Caki2 (cell line): Measurements from ENCODE around the gene APCDD1. TPM values are rescaled to one million over a fixed set of nuclear protein-coding genes. Genes with fewer than 3 reads are reported as not detected.
"Not testable (repeated sequence)": the region's sequence is repeated elsewhere in the genome, so short reads cannot be mapped to it uniquely, and the experiment has no call there.

ENCODE experiments used
- DNase-seq: peaks from one replicate; pipeline ENCODE4 v3.0.0-alpha.2; 2015; ENCODE audit warnings: low read depth
- in situ Hi-C: cut with HindIII; loops from 2 replicates; pipeline ENCODE4 v1.10.0; 2016; ENCODE audit warnings: low sequenced_read_pairs, low pct_unique_long_range_greater_than_20kb, mixed read lengths
- total RNA-seq: library from RNA; depleted of rRNA; stranded (reverse); fragments of >200 nt; shearing (Covaris generic); gene quantifications from 2 replicates; pipeline ENCODE4 v1.2.3, GENCODE V29; 2014; ENCODE audit warnings: low replicate concordance

Gene APCDD1
- total RNA-seq, 1 experiment from 2014 or later: not detected

DNA sequence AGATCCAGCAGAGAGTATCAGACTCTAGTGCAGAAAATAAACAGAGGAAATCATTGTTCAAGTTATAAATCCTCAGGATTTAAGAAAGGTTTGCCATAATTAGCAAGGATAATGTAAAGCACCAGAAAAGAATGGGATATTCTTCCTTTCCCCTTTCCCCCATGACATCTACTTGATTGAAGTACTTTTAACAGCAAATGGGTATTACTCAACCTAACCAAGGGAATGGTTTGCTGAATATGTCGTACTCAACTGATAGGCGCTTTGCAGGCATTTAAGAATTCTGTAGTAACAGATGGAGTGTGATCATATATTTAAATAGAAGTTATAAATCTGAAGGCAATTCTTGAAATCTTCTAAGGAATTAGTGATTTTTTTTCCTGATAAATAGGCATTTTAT lies 2.7 kb downstream of the APCDD1 start:
- in situ Hi-C loops: no loop called here
- DNase-seq: no peak

DNA sequence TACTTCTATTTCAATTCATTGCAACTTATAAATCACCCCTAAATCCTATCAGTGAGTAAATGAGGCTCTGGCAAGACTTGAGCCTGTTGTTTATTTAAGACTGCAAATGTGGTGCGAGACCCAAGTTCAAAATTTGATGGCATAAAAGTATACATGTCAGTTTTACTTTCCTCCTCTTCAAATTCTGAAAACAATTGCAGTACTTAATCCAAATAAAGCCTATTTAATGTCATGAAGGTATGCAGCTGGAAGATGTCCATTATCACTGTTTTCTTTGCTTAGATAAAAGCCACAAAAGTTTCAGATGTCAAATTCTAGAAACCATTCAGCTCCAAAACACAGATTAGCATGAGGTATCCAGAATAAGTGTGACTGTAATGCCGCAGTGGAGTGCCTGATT lies 3.3 kb downstream of the APCDD1 start:
- in situ Hi-C loops: no loop called here

DNA sequence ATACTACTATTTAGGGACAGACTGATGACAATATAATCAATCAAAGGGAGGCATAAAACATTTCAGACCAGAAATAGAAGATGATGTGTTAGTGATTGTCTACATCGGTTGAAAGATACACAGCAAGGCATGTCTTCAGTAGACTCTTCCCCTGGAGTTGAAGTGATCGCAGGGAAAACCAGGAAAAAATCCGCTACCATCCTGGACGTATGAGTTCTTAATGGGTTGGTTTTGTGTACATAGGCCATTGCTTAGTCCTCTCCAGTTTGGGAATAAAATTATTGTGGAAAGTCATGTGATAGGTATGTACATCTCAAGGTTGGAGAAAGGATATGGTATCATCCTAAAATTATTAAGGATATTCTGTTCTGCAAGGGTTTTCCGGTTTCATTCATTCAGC lies 4.3 kb downstream of the APCDD1 start:
- in situ Hi-C loops: no loop called here
- DNase-seq: no peak

More for the DNA sequence above, 3.3 kb downstream of the APCDD1 start:
- DNase-seq: no peak

DNA sequence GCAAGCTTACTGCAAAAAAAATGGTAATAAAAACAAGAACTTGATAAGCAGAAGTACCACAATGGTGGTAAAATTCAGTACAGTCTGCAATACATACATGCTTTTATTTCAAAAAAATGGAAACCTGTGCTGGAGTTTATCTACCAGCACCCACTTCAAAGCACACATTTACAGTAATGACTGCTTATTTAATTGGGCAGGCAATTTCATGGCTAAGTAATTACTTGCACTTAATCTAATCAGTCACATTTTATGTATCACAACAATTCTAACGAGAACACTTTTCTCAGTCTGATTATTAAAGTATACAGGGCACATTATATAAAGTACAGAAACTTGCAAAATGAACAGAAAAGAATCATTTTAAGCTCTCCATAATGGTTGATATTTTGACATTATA lies 5.2 kb downstream of the APCDD1 start:
- in situ Hi-C loops: no loop called here
- DNase-seq: no peak

DNA sequence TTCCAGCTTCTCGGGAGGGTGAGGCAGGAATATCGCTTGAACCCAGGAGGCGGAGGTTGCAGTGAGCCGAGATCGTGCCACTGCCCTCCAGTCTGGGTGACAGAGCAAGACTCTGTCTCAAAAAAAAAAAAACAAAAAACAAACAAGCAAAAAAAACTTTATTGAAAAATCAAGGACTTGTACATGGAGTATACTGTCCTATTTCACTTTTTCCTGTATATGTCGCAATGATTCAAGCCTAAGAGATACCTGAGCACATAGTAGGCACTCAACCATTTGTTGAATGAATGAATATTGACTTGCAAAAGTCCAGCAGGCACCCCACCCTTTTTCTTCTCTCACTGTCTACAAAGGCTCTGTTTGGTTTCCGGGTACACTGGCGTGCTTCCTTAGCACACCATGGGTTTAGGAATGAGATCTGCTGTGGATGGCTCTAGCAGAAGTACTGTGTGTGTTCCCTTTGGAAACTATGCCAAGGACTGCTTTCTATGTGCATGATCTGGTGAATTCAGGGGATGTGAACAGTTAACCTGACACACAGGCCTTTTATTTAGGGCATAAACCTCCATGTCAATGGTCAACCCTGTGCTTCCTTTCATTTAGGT lies 6.1 kb downstream of the APCDD1 start:
- in situ Hi-C loops: no loop called here
- DNase-seq: no peak

DNA sequence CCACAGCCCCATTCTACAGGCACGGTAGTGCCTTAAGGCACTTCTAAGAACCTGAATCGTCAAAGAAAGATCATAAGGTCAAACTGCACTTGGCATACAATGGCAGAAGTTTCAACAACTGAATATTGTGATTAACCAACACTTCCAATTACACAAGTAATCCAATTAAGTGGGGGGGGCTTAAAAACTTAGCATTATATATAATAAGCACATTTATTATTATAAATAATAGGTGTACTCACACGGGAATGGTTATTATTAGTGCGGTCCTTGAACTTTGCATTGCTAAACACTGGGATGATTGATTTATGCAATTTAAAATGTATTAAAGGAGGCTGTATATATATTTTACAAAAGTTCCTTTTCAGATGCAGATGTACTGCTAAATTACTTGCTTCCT lies 7.6 kb downstream of the APCDD1 start:
- in situ Hi-C loops: no loop called here
- DNase-seq: no peak

DNA sequence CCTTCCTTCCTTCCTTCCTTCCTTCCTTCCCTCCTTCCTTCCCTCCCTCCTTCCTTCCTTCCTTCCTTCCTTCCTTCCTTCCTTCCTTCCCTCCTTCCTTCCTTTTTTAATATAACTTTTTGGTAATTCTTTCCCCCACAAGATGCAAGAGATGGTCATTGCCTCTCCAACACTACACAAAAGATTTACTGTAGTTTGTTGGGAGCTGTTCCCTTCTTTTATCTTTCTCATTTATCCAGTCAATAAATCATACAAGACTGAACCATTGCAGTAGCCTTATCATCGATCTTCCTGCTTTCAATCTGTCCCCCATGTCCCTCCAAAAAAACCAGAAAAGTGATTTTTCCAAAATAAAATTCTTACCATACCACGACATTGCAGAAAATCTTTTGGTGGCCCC lies 8.2 kb downstream of the APCDD1 start:
- DNase-seq: no peak
- in situ Hi-C loops: no loop called here

DNA sequence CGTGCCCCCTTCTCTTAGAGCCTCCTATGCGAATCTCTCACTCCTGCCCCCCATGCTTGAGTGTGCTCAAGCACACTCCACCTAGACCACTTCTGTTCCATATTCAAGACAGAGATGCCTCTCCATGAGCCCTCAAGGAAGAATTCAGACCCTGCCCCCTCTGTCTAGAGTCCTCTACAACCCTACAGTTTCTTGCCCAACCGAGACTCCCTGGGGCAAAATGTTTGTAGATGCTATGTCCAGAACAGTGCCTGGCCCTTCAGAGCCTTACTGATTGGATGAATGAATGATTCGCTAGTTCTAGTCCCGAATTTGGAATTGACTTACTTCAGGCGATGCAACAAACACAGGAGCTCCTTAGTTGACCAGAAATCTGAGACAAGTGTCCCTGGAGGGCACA lies 8.7 kb downstream of the APCDD1 start:
- in situ Hi-C loops: no loop called here
- no peak for DNase-seq

DNA sequence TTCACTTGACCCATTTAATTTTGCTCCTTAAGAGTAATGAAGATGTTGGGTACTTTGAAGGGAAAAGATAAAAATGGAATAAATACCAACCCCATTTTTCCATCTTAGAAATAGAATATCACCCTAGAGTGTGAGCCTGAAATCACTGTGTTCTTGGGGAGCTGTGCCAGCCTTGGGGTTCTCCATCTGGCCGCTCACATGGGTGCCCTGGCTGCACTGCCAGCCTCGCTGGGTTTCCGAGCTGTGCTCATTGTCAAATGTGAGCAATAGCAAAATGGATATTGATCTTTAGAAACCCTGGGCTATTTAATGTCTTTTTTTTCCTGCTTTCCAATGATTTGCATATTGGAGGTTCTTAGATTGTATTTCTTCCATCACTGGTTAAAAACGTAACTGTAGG lies 9.3 kb downstream of the APCDD1 start:
- in situ Hi-C loops: no loop called here

DNA sequence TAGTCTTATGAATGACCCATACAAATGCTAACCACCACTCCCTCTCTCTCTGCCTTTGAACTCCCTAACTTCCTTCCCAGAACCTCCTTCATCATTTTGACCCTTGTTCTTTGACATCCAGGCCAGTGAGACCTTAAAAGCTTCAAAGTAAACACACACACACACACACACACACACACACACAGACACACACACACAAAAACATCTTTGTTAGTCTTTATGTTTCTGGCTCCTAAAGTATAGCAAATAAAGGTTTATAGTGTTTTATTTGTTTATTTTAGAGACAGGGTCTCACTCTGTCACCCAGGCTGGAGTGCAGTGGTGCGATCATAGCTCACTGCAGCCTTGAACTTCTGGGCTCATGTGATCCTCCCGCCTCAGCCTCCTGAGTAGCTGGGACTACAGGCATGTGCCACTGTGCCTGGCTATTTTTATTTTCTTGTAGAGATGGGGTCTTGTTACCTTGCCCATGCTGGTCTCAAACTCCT lies 9.8 kb downstream of the APCDD1 start:
- in situ Hi-C loops, DNase-seq: not testable (repeated sequence)

More for the DNA sequence above, 9.3 kb downstream of the APCDD1 start:
- no peak for DNase-seq

DNA sequence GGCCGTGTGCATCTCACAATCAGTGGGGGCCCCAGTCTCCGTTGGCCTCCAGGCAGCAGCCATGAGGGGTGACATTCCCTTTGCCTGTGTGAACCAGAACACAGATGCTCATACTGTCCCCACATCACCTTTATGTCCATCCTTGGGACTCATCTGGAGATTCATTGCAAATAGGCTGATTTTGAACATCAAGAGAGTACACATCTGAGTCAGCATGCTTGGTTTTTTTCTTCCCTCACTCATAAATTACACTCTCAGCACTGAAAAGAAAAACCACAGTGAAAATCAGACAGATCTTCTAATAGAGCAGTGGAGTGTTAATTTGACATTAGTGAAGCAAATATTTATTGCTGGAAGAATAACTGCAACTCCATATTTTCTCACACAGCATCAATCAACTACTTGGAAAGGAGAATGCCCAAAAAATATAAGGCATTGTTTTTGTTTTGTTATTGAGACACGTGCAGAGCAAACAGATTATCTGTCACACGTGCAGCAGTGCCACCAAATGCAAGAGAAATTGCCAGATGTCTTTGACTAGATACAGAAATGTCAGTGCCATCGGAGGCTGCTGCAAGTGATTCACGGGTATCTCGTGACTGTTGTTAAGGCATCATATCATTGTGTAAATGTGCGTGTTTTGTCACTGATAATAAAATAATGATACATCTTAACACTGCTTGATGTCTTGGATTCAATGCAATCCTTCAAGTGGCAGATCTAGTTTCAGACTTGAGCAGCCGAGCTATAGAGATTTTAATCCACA lies 10.9 kb downstream of the APCDD1 start:
- DNase-seq: no peak
- in situ Hi-C loops: no loop called here

DNA sequence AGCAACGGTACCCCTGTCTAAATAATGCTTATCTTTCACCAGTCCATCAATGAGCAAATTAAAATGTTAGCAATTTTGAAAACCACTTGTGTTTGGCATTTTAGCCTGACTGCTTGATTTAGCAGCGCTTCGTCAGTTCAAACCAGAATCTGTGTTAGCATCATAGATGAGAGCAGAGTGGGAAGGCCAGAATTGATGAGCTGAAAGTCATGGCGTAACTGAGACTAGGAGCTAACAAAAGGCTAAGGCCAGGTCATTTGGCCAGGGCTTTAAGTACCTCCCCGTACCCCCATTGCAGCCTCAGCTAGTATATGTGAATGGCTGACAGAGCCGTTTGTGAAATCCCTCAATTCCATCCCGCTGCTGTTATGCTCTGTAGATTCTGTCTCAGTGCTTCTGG lies 16.0 kb downstream of the APCDD1 start:
- no peak for DNase-seq
- in situ Hi-C loops: no loop called here

DNA sequence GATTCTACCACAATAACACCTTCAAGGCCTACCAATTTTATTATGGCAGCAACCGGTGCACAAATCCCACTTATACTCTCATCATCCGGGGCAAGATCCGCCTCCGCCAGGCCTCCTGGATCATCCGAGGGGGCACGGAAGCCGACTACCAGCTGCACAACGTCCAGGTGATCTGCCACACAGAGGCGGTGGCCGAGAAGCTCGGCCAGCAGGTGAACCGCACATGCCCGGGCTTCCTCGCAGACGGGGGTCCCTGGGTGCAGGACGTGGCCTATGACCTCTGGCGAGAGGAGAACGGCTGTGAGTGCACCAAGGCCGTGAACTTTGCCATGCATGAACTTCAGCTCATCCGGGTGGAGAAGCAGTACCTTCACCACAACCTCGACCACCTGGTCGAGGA lies 17.1 kb downstream of the APCDD1 start:
- in situ Hi-C loops: no loop called here
- no peak for DNase-seq

DNA sequence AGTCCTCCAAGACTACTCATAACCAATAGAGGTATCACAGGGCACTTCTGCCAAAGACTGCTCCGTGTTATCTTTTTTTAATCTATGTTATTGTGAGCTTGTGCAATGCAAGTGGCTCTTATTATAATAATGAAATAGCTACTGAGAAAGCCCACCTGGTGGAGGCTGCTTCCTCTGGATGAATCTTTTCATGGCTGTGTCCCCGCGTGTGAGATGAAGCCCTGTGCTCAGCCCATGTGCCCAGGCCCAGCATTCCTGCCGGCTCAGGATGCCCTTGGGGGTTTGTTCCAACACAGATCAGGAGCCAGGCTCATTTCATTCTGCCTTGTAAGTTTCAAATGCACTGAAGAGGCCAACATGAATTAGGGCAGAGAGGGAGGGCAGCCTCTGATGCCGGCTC lies 18.7 kb downstream of the APCDD1 start:
- in situ Hi-C loops: no loop called here
- no peak for DNase-seq

DNA sequence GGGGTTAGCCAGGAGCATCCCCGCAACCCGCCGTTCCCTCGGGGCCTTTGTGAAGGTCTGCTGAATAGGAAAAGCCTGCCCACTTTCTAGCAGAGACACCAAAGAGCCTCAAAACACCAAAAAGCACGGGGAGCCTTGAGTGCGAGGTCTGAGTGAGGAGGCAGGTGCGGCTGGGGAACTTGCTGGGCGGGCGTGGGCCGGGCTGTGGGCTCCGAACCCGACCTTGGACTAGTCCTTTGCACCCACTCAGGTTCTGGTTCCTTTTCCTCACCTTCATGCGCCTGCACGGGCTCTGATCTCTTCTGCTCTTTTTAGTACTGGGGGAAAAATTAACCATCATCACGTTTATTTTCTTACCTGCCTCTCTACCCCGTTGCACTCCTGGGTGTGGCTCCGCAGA lies 19.9 kb downstream of the APCDD1 start:
- in situ Hi-C loops: no loop called here
- DNase-seq: no peak

DNA sequence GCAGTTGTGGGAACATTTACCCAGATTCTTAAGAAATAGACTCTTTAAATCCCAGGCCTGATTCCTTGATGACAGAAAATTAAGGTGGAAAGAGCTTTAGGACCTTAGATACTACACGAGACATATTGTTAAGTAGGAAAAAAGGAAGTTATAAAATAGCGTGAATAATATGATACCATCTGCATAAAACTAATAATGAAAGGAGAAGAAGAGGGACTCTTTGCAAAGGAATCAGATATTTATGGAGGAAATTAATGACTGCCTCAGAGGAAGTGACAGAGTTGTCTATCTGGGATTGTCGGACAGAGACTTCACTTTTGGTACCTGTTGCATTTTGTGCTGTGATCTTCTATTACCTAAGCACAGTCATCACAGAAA lies 20.8 kb downstream of the APCDD1 start:
- in situ Hi-C loops: no loop called here

DNA sequence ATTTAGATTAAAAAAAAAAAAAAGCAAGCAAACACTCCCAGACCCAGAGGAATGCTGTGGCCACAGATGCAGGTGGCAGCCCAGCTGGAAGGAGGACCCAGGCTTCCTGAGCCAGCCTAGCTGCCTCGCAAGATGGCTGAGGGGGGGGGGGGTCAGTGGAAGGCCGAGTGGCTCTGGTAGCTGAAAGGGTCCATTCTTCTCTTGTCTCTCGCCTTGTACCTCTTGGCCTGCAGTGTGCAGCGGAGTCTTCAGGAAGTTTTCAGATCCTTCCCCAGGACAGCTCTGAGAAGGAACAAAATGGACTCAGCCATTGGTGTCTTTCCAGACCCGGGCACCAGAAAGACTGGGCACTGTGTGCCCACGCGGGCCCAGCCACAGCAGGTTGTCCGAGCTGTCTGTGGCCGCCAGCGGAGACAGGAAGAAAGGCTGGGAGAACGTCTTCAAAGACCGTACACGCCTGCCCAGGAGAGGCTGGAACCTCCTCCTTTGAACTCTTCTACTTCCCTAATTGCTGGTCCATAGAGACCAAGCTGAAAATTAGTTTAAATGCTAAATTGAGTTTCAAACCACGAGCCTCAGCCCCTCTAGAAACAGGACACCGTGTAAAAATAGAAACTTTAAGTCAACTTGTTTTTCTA lies 21.3 kb downstream of the APCDD1 start:
- DNase-seq: no peak
- in situ Hi-C loops: no loop called here

More for the DNA sequence above, 20.8 kb downstream of the APCDD1 start:
- no peak for DNase-seq

DNA sequence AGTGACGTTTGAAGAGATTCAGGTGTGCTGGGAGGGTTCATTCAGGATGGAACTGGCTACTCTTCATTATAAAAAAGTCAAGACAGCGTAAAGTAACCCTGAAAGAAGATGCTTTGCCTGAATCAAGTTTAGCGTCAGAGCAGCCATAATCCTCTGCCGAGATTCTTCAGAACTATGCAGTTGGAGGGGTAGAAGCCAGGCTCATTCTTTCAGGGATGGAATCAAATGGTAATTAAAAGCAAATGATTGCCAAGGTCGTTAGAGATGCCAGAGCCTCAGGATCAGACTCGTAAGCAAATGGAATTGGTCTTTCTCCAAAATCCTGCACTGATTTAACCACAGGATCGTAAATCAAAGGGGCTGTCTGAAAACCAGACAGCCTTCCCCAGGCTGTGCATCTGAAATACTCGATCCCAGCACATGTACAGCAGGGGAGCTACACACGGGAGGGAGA lies 21.9 kb downstream of the APCDD1 start:
- in situ Hi-C loops: no loop called here

DNA sequence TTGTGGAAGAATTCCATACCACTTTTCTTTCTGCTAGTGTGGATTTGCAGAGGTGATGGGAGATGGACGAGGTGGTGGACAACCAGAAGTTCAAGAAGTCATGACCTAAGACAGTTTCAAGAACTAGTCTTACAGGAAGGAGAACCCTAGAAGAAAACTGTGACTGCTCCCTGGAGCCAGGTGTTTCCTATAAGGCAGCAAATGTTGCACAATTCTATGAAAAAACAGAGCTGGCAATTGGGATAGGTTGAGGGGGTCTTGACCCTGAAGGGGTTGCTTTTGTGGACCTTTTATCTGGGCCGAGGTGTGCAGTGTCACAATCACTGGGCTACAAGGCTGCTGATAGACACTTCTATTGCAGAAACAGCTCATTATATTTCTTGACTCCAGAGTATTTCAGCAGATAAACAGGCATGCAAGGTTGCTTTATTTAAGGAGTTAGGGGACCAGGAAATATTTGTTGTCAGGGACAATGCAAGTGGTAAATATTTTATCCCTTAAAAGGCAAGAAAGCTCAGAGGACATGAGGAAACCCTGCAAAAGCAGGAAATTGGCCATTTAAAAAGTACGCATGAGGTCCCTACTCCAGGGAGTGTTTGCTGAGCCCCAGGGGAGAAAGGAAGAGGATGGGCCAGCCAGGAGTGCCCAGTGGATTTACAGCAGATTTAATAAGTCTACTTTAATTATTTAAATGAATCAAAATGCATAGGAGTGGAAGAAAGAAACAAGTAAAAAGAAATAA lies 22.9 kb downstream of the APCDD1 start:
- no peak for DNase-seq
- in situ Hi-C loops: no loop called here

More for the DNA sequence above, 21.9 kb downstream of the APCDD1 start:
- no peak for DNase-seq
